Fibroblast of lung (primary cell): Measurements from ENCODE around the gene ARFRP1. TPM values are rescaled to one million over a fixed set of nuclear protein-coding genes. Genes with fewer than 3 reads are reported as not detected.

Source experiments
- DNase-seq, 2 donors: peaks; one replicate each; pipeline versions ENCODE4 v3.0.0 to v3.0.0-alpha.2; 2010; ENCODE audit warnings: low read depth in 2 of 2
- H2AFZ ChIP-seq: 2 replicates; pipeline ENCODE4 v1.5.1; 2012; ENCODE audit warnings: low read length, control low read depth, inconsistent platforms
- H3K27ac ChIP-seq: 2 replicates; pipeline ENCODE4 v1.5.1; 2011; ENCODE audit warnings: low read length, control low read depth; ENCODE audit not compliant: insufficient read depth
- H3K27me3 ChIP-seq: 2 replicates; pipeline ENCODE4 v1.5.1; 2011; ENCODE audit warnings: mild to moderate bottlenecking, low read length; ENCODE audit not compliant: control insufficient read depth, insufficient read depth
- H3K36me3 ChIP-seq: 2 replicates; pipeline ENCODE4 v1.5.1; 2011; ENCODE audit warnings: low read length; ENCODE audit not compliant: control insufficient read depth, insufficient read depth
- H3K4me1 ChIP-seq: 2 replicates; pipeline ENCODE4 v1.5.1; 2011; ENCODE audit warnings: low read length; ENCODE audit not compliant: control insufficient read depth, insufficient read depth; ENCODE audit errors: extremely low read depth
- H3K4me2 ChIP-seq: 2 replicates; pipeline ENCODE4 v1.5.1; 2011; ENCODE audit warnings: low read length, control low read depth; ENCODE audit not compliant: insufficient read depth; ENCODE audit errors: extremely low read depth
- H3K4me3 ChIP-seq, 4 experiments: fragments of 200-600 bp in 1 of 4; sonication (generic) in 1 of 4; replicated peaks in 1 of 4; 2 replicates each; pipeline ENCODE4 v1.5.1; 2011 to 2016; ENCODE audit warnings: low read length in 4 of 4, low read depth in 3 of 4, mild to moderate bottlenecking in 3 of 4, control low read depth in 2 of 4, inconsistent platforms in 1 of 4, mixed read lengths in 1 of 4; ENCODE audit not compliant: insufficient read depth in 1 of 4; ENCODE audit errors: control extremely low read depth in 1 of 4
- H3K79me2 ChIP-seq: 2 replicates; pipeline ENCODE4 v1.5.1; 2012; ENCODE audit warnings: mild to moderate bottlenecking, low read length, inconsistent platforms; ENCODE audit not compliant: control insufficient read depth, insufficient read depth
- H3K9ac ChIP-seq: 2 replicates; pipeline ENCODE4 v1.5.1; 2011; ENCODE audit warnings: mild to moderate bottlenecking, low read length, control low read depth; ENCODE audit not compliant: insufficient read depth
- H3K9me3 ChIP-seq: 2 replicates; pipeline ENCODE4 v1.5.1; 2012; ENCODE audit warnings: low read depth, low read length; ENCODE audit not compliant: control insufficient read depth, insufficient read depth
- H4K20me1 ChIP-seq: 2 replicates; pipeline ENCODE4 v1.5.1; 2011; ENCODE audit warnings: low read length; ENCODE audit not compliant: control insufficient read depth, insufficient read depth; ENCODE audit errors: extremely low read depth
- CTCF ChIP-seq, 2 donors: IDR thresholded peaks in 1 of 2; conservative IDR thresholded peaks in 1 of 2; 1 replicate in 1 of 2; 2 replicates in 1 of 2; pipeline ENCODE4 v1.5.1; 2011 to 2012; ENCODE audit warnings: low read length in 2 of 2, control low read depth in 1 of 2, inconsistent platforms in 1 of 2, low read depth in 1 of 2, mild to moderate bottlenecking in 1 of 2
- EZH2 ChIP-seq: IDR thresholded peaks from 2 replicates; pipeline ENCODE4 v1.5.1; 2012; ENCODE audit warnings: low read length, control low read depth, mild to moderate bottlenecking; ENCODE audit errors: missing control alignments
- polyA plus RNA-seq, 2 donors: library from polyadenylated mRNA; depleted of rRNA in 1 of 2; stranded (reverse) in 1 of 2; unstranded in 1 of 2; fragments of >200 nt; gene quantifications; 2 replicates each; pipeline ENCODE4 v1.2.1, GENCODE V29; 2011 to 2012; ENCODE audit warnings: missing spikeins in 1 of 2
- total RNA-seq: library from RNA; depleted of rRNA; stranded (reverse); fragments of >200 nt; gene quantifications from 2 replicates; pipeline ENCODE4 v1.2.1, GENCODE V29; 2014

Gene ARFRP1
- total and polyA plus RNA-seq, 2 donors (not counting 1 experiment from before 2014, with no cell fraction given) = 34.6 to 35.0 TPM

- no peak overlapping the region for H3K4me2 ChIP-seq
- H3K27me3 ChIP-seq = no peaks in the 10 kb centered on the region
- DNase-seq = no peak
- TF ChIP-seq EZH2 (no peak), CTCF (conservative IDR thresholded peaks at IDR 0.05 in 1 of 2, IDR thresholded peaks at IDR 0.05 in 1 of 2; ENCODE audit: low read depth in 1 of 2, low read length in 2 of 2) (no peak)
- peak overlapping the region; percentile 98 for H3K27ac ChIP-seq
- no peak overlapping the region for H2AFZ ChIP-seq
- H3K79me2 ChIP-seq = peaks cover 2% of the 10 kb centered on the region
- H3K36me3 ChIP-seq = peaks cover 23% of the 10 kb centered on the region
- H3K9me3 ChIP-seq = no peaks in the 10 kb centered on the region
- peaks cover 25% of the 10 kb centered on the region for H3K4me1 ChIP-seq
- H3K9ac ChIP-seq = peak overlapping the region; percentile 69
- no peaks in the 10 kb centered on the region for H4K20me1 ChIP-seq
- H3K4me3 ChIP-seq = no peak overlapping the region
Measured at GRCh38 chr20:63688228-63689045, 19.3 kb downstream of the ARFRP1 start.

- H3K27ac ChIP-seq = peak overlapping the region; percentile 98
- TF ChIP-seq CTCF (conservative IDR thresholded peaks at IDR 0.05 in 1 of 2, IDR thresholded peaks at IDR 0.05 in 1 of 2; ENCODE audit: low read depth in 1 of 2, low read length in 2 of 2) (no peak), EZH2 (no peak)
Measured at GRCh38 chr20:63687419-63688178, 20.2 kb downstream of the ARFRP1 start.

More at GRCh38 chr20:63687419-63688178, 20.2 kb downstream of the ARFRP1 start:
- Histone ChIP-seq H3K79me2 (peaks cover 2% of the 10 kb centered on the region), H3K27me3 (no peaks in the 10 kb centered on the region), H2AFZ (no peak overlapping the region), H3K4me3 (no peak overlapping the region), H3K4me1 (peaks cover 33% of the 10 kb centered on the region), H4K20me1 (no peaks in the 10 kb centered on the region), H3K36me3 (peaks cover 26% of the 10 kb centered on the region), H3K4me2 (no peak overlapping the region), H3K9me3 (no peaks in the 10 kb centered on the region), H3K9ac (peak overlapping the region; percentile 69)
- DNase-seq = no peak
